GM12878 (cell line): ENCODE results near the gene CPT1C. TPM values are rescaled to one million over a fixed set of nuclear protein-coding genes. Genes with fewer than 3 reads are reported as not detected.

Experiments
- ATAC-seq: fragments of 200-7000 bp; cut with Tn5 transposase; 3 replicates; pipeline ENCODE4 v1.9.1; 2020; ENCODE audit warnings: mild to moderate bottlenecking, moderate library complexity
- BruUV-seq: library from RNA; stranded (reverse); fragments of 400-500 nt; replicated peaks from 2 replicates; lab custom pipeline; 2021; lab: Mats Ljungman, UMichigan
- CTCF ChIA-PET: fragments of 300-600 bp; sonication (Branson Sonifier 250); formaldehyde crosslinking; extraction: SDS; loops from one replicate; lab custom pipeline; 2021; ENCODE audit warnings: inconsistent platforms; lab: Yijun Ruan, JAX
- POLR2A ChIA-PET: fragments of 350-600 bp; formaldehyde crosslinking; extraction: SDS; loops from one replicate; lab custom pipeline; 2021; ENCODE audit warnings: inconsistent platforms; lab: Charles Lee
- RAD21 ChIA-PET: fragments of 300-600 bp; sonication (Branson Sonifier 250); formaldehyde crosslinking; loops from one replicate; lab custom pipeline; 2023; ENCODE audit warnings: antibody characterized with exemption; ENCODE audit not compliant: unreplicated experiment; lab: Charles Lee
- SMC1A ChIA-PET: fragments of 300-600 bp; sonication (Branson Sonifier 250); formaldehyde crosslinking; loops from one replicate; lab custom pipeline; 2023; ENCODE audit not compliant: unreplicated experiment, uncharacterized antibody; lab: Charles Lee
- DNase-seq: peaks from one replicate; pipeline ENCODE4 v3.0.0-alpha.2; 2011; ENCODE audit warnings: low read depth, low spot score
- FAIRE-seq: peaks from 3 replicates; lab custom pipeline; 2011; peaks lifted over from hg19 to GRCh38; lab: Jason Lieb, UNC
- H2AFZ ChIP-seq: 2 replicates; pipeline ENCODE4 v1.6.0; 2011; ENCODE audit warnings: low read depth, low read length, control low read depth; ENCODE audit not compliant: control insufficient read depth
- H3K27ac ChIP-seq: 2 replicates; pipeline ENCODE4 v1.5.1; 2011; ENCODE audit warnings: control low read depth; ENCODE audit not compliant: control insufficient read depth, insufficient read depth
- H3K27me3 ChIP-seq, 2 experiments: replicated peaks in 1 of 2; 2 replicates each; pipeline versions ENCODE4 v1.6.0 to v1.6.1; 2011; ENCODE audit warnings: low read length in 1 of 2; ENCODE audit not compliant: control insufficient read depth in 2 of 2, insufficient read depth in 2 of 2
- H3K36me3 ChIP-seq, 2 experiments: 2 replicates each; pipeline ENCODE4 v1.5.1; 2011; ENCODE audit warnings: low read length in 1 of 2; ENCODE audit not compliant: control insufficient read depth in 2 of 2, insufficient read depth in 2 of 2
- H3K4me1 ChIP-seq: 2 replicates; pipeline ENCODE4 v1.6.1; 2011; ENCODE audit warnings: mild to moderate bottlenecking, low read length, moderate library complexity, mixed read lengths; ENCODE audit not compliant: control insufficient read depth, insufficient read depth
- H3K4me2 ChIP-seq: 2 replicates; pipeline ENCODE4 v1.6.0; 2011; ENCODE audit warnings: control low read depth; ENCODE audit not compliant: control insufficient read depth, insufficient read depth
- H3K4me3 ChIP-seq: fragments of 200-600 bp; sonication (generic); 2 replicates; pipeline ENCODE4 v1.5.1; 2016
- H3K79me2 ChIP-seq: 2 replicates; pipeline ENCODE4 v1.6.0; 2011; ENCODE audit warnings: low read length; ENCODE audit not compliant: control insufficient read depth, insufficient read depth
- H3K9ac ChIP-seq: 2 replicates; pipeline ENCODE4 v1.8.0; 2011; ENCODE audit warnings: low read length, control low read depth, mixed read lengths; ENCODE audit not compliant: control insufficient read depth, insufficient read depth
- H3K9me3 ChIP-seq: replicated peaks from 3 replicates; pipeline ENCODE4 v1.5.1; 2011; ENCODE audit warnings: mild to moderate bottlenecking, low read length; ENCODE audit not compliant: control insufficient read depth, insufficient read depth
- H4K20me1 ChIP-seq: 2 replicates; pipeline ENCODE4 v1.6.0; 2011; ENCODE audit not compliant: control insufficient read depth, insufficient read depth
- BACH1 ChIP-seq: fragments of 450-650 bp; IDR thresholded peaks from 2 replicates; pipeline ENCODE4 v1.6.1; 2017; ENCODE audit warnings: mild to moderate bottlenecking, borderline replicate concordance
- CTCF ChIP-seq, 3 experiments: IDR thresholded peaks in 2 of 3; conservative IDR thresholded peaks in 1 of 3; 2 replicates each; pipeline ENCODE4 v1.5.1; 2011; ENCODE audit warnings: low read depth in 3 of 3, low read length in 3 of 3, mild to moderate bottlenecking in 3 of 3, control low read depth in 2 of 3, moderate library complexity in 2 of 3, inconsistent platforms in 1 of 3, mixed read lengths in 1 of 3; ENCODE audit not compliant: control insufficient read depth in 2 of 3, insufficient read depth in 1 of 3; ENCODE audit errors: extremely low read depth in 1 of 3
- E4F1 ChIP-seq: fragments of 450-650 bp; IDR thresholded peaks from 2 replicates; pipeline ENCODE4 v1.6.1; 2018; ENCODE audit warnings: borderline replicate concordance, mild to moderate bottlenecking; ENCODE audit not compliant: partially characterized antibody
- IRF3 ChIP-seq: fragments of 450-650 bp; IDR thresholded peaks from 2 replicates; pipeline ENCODE4 v1.6.1; 2014; ENCODE audit warnings: mild to moderate bottlenecking
- LARP7 ChIP-seq: fragments of 450-650 bp; IDR thresholded peaks from 2 replicates; pipeline ENCODE4 v1.6.1; 2017; ENCODE audit warnings: mild to moderate bottlenecking
- MTA2 ChIP-seq: fragments of 450-650 bp; IDR thresholded peaks from 2 replicates; pipeline ENCODE4 v1.6.1; 2016; ENCODE audit warnings: low read depth, mild to moderate bottlenecking, moderate library complexity
- PBX3 ChIP-seq: IDR thresholded peaks from 2 replicates; pipeline ENCODE4 v1.6.1; 2011; ENCODE audit warnings: mild to moderate bottlenecking, low read depth, low read length, moderate library complexity; ENCODE audit not compliant: insufficient replicate concordance
- TARDBP ChIP-seq: IDR thresholded peaks from 2 replicates; pipeline ENCODE4 v1.6.1; 2016; ENCODE audit warnings: borderline replicate concordance
- ZBTB4 ChIP-seq: fragments of 450-650 bp; formaldehyde crosslinking; IDR thresholded peaks from 2 replicates; pipeline ENCODE4 v1.4.0; 2022; ENCODE audit warnings: mild to moderate bottlenecking, moderate library complexity
- ZNF207 ChIP-seq: fragments of 450-650 bp; IDR thresholded peaks from 2 replicates; pipeline ENCODE4 v1.6.1; 2014; ENCODE audit warnings: antibody characterized with exemption, mild to moderate bottlenecking, borderline replicate concordance
- ZNF622 ChIP-seq: fragments of 450-650 bp; IDR thresholded peaks from 2 replicates; pipeline ENCODE4 v1.6.1; 2017; ENCODE audit warnings: mild to moderate bottlenecking, inconsistent platforms
- ZSCAN29 ChIP-seq: fragments of 450-650 bp; IDR thresholded peaks from 2 replicates; pipeline ENCODE4 v1.6.1; 2017; ENCODE audit warnings: mild to moderate bottlenecking, moderate library complexity
- whole genome bisulfite sequencing: methylation state at CpG from one replicate; pipeline ENCODE4 v1.1.6; 2016; ENCODE audit warnings: low lambda C conversion rate; ENCODE audit not compliant: insufficient replicate concordance, insufficient coverage; ENCODE audit errors: missing lambda C conversion rate; 5-methylcytosine and 5-hydroxymethylcytosine counted together
- in situ Hi-C: fragments of 300-500 bp; cut with MboI; formaldehyde crosslinking; loops from 9 replicates; pipeline ENCODE4 v1.14.3; 2018; ENCODE audit warnings: mixed read lengths
- intact Hi-C: fragments of 100-400 bp; cut with micrococcal nuclease; formaldehyde crosslinking; loops from one replicate; pipeline ENCODE4 v1.14.2; 2022; ENCODE audit not compliant: unreplicated experiment
- polyA plus RNA-seq, 11 experiments: library from polyadenylated mRNA; depleted of rRNA in 4 of 11; unstranded in 6 of 11; stranded (reverse) in 5 of 11; fragments of >200 nt; fragmentation: Nextera tagmentation in 4 of 11; fragmentation: Illumina TruSeq in 1 of 11; extraction: Ambion mirVana in 4 of 11; extraction: Trizol in 1 of 11; gene quantifications; 1 replicate in 1 of 11; 2 replicates in 10 of 11; pipeline versions ENCODE4 v1.2.1 to v1.2.3, GENCODE V29; 2011 to 2016; ENCODE audit warnings: inconsistent platforms in 2 of 11, missing spikeins in 2 of 11, low read depth in 1 of 11
- total RNA-seq, 4 experiments: library from RNA; depleted of rRNA in 3 of 4; stranded (reverse); fragments of >200 nt in 3 of 4; fragmentation: Illumina TruSeq in 1 of 4; extraction: Trizol in 1 of 4; gene quantifications; 2 replicates each; pipeline versions ENCODE4 v1.2.1 to v1.2.3, GENCODE V29; 2013 to 2021

Gene CPT1C
- total and polyA plus RNA-seq, 10 of the 15 experiments (the other 5 are each of a cell fraction or from before 2014, with no cell fraction given) = 0.04 to 0.56 (median 0.21) TPM; not detected in 3

GRCh38 chr19:49669516-49669915 is 21.4 kb upstream of the CPT1C start:
- Histone ChIP-seq H3K4me1 (peaks cover 25% of the 10 kb centered on the region), H3K27ac (no peak overlapping the region), H3K36me3 (no peaks in the 10 kb centered on the region; a peak in 2 of 4 replicates), H3K4me3 (no peak overlapping the region), H3K9me3 (no peaks in the 10 kb centered on the region), H3K9ac (no peak overlapping the region), H3K27me3 (no peaks in the 10 kb centered on the region), H3K4me2 (no peak overlapping the region), H2AFZ (no peak overlapping the region), H3K79me2 (peaks cover 22% of the 10 kb centered on the region), H4K20me1 (no peaks in the 10 kb centered on the region)
- no peak for DNase-seq
- RAD21 ChIA-PET = interaction anchor here (0.7 kb wide), 1 partner anchor 80 kb away, joined by 3 read pairs; no protein-coding TSS in a partner anchor
- no peak for ATAC-seq
- BruUV-seq = no TSS peak
- CTCF ChIA-PET = interaction anchor here (0.8 to 10.5 kb wide), 4 partner anchors 11 to 99 kb away, joined by 3 to 130 read pairs (median 4); partner anchors contain the start of genes RRAS and SCAF1
- in situ Hi-C loops = loop anchor here (5.0 kb wide), 1 partner anchor 172 kb away; the partner anchor contains the start of gene RPS11
- intact Hi-C loops = no loop called here
- POLR2A ChIA-PET = interaction anchor here (1.1 to 2.0 kb wide), 2 partner anchors 29 to 98 kb away, joined by 3 to 11 read pairs; partner anchors contain the start of gene RRAS
- no peak for FAIRE-seq
- WGBS = 83% methylated on average over 3 of the region's 3 CpGs
- SMC1A ChIA-PET = no interaction called here
- TF ChIP-seq TARDBP = no peak
- no peak for TF ChIP-seq ZBTB4 (CRISPR knock-in tag)
- no peak for TF ChIP-seq PBX3
- TF ChIP-seq ZSCAN29 = no peak
- no peak for TF ChIP-seq IRF3
- TF ChIP-seq CTCF (IDR thresholded peaks at IDR 0.05 in 2 of 3, conservative IDR thresholded peaks at IDR 0.05 in 1 of 3; ENCODE audit: control insufficient read depth in 2 of 3, extremely low read depth in 1 of 3, insufficient read depth in 1 of 3, low read depth in 3 of 3, low read length in 3 of 3) = no peak
- no peak for TF ChIP-seq MTA2
- no peak for TF ChIP-seq ZNF207
- TF ChIP-seq LARP7 = no peak
- no peak for TF ChIP-seq ZNF622
- TF ChIP-seq E4F1 = no peak
- TF ChIP-seq BACH1 = no peak
